NCI-H82 treated with DMSO at 0.1 percent for 48 hours (cell line): ENCODE results near the gene CCL4.
"Not testable (repeated sequence)": the region's sequence is repeated elsewhere in the genome, so short reads cannot be mapped to it uniquely, and the experiment has no call there.

ENCODE experiments used
- DNase-seq: peaks from one replicate; lab custom pipeline; 2025; ENCODE audit not compliant: unreplicated experiment; lab: John Stamatoyannopoulos, UW

CCL4 gene

DNA sequence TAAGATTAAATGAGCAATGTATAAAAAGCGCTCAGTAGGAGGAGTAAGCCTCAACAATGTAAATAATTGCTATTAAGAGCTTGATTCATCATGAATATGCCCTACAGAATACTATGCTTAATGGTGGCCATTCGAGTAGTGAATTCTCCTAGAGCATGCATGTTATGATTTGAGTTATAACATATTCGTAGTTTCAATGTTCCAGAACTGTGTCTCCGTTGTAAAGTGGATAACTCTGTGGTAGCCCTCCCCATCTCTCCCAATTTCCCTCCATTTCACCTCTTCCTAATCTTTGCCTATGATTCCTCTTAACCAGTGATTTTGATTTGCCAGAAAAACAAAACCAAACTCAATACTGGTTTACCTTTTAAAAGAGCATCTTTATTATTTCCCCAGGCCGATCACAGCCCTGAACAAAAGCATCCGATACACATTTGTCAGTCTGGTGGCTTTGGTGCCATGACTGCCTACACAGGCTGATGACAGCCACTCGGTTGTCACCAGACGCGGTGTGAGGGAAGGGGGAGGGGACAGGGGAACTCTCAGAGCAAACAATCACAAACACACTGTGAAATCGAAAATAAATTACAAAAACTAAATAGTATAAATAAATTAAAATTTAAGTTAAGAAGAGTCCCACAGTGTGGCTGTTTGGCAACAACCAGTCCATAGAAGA, 15.6 kb upstream of the CCL4 start:
- not testable (repeated sequence) for DNase-seq

DNA sequence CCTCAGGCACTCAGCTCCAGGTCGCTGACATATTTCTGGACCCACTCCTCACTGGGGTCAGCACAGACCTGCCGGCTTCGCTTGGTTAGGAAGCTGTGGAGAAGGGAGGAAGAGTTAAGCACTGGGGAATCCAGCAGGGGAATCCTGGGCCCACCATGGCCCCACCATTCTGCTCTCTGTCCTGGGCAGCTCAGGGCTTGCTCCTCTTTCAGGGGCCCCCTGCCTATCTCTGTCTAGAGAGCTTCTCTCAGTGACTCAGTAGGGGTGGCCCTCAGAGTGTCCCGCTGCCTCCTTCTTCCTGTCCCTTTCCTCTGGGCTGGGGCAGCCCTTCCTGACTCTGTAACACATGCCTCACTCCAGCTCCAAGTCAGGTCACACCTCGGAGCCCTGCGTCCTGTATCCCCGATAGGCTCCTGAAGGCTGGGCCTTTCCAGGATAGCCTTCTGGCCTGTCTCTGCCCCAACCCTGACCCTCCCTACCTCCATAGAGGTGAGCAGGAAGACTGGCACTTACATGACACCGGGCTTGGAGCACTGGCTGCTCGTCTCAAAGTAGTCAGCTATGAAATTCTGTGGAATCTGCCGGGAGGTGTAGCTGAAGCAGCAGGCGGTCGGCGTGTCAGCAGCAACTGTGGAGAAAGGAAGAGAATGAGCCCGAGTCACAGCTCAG, 14.8 kb upstream of the CCL4 start:
- no peak for DNase-seq

DNA sequence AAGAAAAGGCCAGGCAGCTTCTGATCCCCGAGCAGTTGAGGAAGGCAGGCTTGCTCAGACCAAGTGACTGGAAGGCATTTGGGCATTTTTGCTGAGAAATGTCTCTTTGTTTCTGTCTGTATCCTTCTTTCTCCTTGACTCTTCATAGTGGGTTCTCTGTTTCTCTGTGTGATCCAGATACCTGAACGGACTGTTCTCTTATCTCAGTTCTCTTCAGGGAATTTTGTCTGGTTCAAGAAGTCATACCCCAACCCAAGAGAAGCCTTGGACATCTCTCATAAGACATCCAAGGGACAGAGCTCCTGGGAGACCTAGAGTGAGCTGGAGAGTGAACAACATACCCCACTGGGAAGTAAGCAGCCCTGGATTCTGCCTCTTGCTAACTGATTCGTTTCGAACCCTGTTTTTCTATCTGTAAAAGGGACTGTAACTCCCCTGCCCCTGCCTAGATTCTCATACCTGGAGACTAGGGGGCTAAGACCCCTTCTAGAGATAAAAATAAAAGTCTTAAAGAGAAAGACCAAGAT, 14.2 kb upstream of the CCL4 start:
- no peak for DNase-seq

DNA sequence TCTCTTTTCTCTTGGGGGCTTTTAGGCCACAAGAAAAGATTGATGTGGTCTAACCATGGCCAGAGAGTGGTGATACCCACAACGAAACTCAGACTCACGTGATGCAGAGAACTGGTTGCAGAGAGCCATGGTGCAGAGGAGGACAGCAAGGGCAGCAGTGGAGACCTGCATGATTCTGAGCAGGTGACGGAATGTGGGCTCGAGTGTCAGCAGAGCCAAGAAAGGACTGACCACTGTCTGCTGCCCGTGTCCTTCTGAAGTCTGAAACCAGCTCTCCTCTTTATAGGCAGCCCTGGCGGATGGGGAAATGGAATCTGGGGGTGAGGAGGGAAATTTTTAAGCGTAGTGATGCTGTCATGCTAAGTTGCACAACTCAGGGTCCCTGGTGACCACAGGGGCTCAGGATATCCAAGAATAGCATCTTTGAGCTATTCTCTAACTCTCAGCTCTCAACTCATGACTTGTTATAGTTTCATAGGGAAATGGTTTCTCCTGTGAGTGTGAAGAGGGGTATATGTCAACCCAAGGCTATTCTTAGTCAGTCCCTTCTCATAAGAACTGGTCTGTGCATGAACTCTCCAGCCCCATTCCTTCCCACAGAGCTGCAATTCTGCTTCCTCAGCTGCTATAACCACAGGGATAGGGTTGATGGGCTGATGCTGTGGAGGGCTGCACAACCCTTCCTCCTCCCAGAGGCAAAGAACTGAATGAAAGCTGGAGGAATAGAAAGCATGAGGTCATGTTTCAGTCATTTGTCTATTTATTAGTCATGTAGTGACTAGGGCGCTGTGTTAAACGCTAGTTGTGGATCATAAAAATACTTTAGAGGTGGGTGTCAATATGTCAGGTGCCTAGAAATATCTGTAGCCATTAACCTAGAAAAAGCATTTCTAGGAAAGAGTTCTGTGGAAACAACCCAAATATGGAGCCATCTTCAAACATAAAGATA, 13.5 kb upstream of the CCL4 start, which contains the start of gene CCL3:
Gene CCL3, minus strand, starts transcription at position 256 of the 949 bp plus-strand sequence. Its CDS starts 85 bp downstream, at position 171.
- DNase-seq: no peak

DNA sequence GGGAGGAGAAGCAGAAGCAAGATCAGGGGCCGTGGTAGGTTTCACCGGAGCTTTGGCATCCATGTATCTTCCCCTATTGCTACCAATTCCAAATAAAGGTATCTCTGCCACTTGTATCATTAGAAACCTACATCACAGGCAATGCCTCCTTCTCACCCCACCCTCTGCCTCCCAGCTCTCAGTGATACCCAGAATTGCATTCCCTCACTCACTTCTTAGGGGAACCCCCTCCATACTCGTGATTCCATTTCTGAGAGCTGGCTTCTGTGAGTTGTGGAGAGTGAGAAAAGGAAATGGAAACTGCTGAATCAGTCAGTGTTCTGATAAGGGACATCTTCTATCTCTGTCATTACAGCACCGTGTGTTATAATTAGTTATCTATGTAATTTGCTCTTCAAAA, 11.4 kb upstream of the CCL4 start:
- no peak for DNase-seq

DNA sequence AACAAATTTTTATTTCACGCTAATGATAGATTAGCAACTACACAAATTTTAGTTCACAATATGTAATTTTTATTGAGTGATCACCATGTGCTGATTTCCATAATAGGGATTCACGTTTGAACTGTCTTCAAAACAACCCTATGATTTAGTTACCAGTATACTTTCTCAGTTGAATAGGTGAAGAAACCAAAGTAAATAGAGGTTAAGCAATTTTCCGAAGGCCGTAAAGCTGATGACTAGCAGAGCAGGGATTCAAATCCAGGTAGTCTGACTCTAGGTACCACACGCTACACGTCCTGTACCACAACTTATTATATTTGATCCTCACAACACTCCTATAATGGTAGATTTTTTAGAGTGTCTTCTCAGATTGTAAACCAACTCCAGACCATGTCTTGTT, 10.9 kb upstream of the CCL4 start:
- DNase-seq: not testable (repeated sequence)

DNA sequence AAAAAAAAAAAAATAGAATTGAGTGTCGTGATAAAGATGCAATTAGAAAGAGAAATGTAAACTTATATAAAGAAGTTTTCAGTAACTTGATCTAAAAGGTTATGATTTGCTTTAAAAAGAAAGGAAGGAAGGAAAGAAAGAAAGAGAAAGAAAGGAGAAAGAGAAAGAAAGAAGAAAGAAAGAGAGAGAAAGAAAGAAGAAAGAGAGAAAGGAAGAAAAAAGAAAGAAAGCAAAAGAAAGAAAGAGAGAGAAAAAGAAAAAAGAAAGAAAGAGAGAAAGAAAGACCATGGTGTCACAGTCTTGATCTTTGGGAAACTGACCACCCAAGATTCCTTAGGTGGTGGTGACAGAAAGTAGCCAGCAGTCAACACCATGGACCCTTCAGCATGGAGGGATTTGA, 9.4 kb upstream of the CCL4 start:
- DNase-seq: no peak

DNA sequence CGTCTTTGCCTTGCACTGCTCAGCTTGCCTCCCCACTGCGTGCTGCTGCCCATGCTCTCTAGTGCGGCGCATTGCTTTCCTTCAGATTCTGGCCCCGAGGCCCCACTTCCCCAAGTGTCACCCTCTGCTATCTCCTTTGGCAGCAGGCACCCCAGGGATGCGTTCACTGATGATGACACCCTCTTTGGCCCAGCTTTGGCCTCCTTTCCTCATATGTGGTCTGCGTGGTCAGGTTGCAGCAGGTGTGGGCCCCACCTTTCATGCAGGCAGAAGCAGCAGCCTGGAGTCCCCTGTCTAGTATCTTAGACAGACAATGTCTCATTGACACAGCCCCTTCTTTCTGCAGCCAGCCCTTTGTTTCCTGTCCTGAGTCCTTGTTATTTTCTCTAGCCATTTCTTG, 8.9 kb upstream of the CCL4 start:
- no peak for DNase-seq

DNA sequence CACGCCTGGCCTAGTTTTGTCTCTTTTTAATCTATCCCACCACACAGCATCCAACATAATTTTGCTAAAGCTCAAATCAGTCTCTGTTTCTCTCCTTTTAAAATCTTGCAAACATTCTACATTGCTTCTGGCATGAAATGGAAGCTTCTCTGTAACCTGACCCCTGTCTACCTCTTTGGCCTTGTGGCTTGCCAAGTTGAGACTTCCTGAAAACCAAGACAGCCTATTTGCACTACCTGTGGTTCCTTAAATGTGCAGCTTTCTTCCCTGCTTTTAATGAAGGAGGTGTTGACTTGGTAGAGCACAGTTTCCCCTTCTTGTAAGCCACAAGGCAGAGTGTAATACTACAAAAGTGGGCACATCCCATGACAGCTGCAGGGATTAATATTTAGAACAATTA, 7.6 kb upstream of the CCL4 start:
- DNase-seq: no peak

DNA sequence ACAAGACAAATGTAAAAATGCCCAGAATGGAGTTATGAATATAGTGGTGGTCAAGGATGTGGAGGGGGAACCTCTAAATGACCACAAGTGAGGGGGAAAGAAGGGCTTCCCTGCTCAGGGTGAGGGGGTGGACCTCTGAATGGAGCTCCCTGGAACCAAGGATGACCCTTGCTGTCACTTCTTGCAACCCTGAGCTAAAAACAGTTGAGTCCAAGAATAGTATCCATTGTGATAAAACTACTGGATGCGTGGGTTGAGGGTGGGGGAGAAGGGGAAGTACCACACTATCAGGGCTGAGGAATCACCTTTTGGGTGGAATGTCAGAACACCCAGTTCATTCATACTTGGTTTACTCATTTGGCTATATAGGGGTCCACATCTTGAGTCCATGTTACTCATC, 4.6 kb upstream of the CCL4 start:
- not testable (repeated sequence) for DNase-seq

DNA sequence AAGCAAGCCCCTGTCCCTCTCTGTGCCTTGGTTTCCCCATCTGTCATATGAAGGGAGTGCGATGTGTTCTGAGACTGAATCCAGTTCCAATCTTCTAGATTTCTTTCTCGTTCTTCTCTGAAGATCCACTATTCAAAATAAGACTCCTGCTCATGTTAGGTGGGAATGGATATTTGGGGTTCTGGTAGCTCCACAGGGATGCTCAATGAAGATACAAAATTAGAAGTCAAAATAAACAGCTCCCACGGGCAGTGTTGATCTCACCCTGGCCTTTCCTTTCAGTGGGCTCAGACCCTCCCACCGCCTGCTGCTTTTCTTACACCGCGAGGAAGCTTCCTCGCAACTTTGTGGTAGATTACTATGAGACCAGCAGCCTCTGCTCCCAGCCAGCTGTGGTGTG, 619 bp downstream of the CCL4 start:
- not testable (repeated sequence) for DNase-seq

DNA sequence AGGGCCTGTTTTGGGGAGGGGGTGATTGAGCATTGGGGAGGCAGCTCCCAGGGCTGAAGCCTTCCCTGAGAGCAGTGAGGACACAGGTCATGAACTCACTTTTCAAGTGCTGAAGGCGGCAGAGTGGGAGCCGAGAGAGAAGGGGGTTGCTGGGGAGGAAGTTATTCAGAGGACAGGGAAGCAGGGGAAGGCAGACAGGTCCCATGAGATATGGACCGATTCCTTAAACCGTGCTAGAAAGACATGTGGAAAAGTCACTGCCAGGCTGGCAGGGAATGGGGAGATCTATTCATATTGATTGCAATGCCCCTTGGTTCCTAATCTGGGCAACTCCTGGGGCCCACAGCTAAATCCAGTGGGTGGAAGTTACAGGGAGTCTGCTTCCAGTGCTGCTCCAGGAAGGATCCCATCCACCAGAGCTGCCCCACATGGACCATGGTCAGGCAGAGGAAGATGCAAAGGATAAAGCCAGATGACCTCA, 1.1 kb downstream of the CCL4 start:
- no peak for DNase-seq

DNA sequence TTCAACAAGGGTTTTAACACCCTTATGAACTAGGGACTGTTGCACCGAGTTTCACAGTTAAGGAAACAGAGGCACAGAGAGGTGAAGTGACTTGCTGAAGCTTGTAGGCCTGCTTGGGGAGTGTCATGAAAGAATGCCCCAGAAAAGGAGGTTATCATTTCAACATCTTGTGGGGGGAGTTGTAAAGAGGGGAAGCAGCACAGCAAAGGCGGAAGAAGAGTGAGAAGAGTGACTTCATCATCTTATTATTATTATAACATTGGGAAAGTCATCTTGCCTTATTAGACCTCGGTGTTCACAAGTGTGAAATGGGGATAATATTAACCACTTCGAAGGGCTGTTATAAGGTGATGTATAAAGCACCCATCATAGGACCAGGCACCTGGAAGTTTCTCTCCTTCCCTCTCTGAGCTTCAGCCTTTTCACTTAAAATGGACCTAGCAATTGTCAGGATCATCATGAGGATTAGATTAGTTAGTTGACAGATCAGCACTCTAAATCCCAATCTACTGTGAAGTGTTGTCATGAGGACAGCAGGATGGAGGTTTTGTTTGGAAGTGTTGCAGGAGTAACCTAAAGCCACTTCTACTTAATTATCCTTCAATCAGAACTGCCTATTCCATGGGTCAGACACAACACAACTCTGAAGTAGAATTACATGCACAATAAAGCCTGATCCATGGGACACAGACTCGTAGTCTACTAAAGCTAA, 2.3 kb downstream of the CCL4 start:
- DNase-seq: peak; percentile 45

DNA sequence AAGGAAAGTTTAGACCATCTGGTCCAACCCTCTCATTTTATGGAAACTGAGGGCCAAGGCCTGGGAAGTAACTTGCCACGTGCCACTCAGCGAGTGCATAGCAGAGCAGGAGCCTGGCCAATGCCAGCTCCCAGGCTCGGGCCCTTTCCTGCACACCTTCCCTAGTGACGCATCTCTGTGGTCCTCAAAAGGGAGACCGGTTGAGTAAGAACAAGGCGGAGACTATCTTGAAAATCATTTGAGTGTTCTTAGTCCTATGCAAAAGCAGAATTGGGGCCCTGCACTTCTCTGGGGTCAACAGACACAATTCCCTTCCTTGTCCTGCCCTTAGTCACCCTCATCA, 2.8 kb downstream of the CCL4 start:
- no peak for DNase-seq

DNA sequence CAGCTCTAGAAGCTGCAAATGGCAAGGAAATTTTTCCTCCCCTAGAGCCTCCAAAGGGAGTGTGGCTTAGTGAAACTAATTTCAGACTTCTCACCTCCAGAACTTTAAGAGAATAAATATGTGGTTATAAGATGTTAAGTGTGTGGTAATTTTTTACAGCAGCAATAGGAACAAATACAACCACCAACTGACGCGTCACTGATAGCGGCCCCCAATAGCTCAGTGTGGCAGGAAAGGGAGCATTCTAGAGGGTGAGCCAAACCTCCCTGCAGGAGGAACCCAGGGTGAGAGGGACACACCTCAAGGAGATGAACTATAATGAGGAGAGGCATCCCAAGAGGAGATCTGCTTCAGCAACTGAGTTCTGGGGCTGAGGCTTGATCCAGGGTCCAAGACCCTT, 4.0 kb downstream of the CCL4 start:
- no peak for DNase-seq

DNA sequence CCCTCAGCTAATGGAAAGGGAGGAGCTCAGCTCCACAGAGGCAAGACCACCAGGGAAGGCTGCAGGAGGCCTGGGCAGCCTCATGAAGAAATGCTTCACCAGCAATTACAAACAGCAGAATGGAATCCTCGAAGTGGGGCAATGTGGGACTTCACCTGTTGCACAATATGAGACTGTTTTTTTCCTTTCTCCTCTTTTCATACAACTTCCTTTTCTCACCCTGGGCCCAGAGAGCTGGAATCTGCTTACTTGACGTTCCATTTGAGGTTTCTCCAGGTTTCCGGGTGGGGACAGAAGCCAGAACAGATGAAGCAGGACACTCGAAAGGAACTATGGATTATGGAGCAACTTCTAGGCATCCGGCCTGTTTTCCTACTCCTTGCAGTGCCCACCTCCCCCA, 4.6 kb downstream of the CCL4 start:
- not testable (repeated sequence) for DNase-seq

DNA sequence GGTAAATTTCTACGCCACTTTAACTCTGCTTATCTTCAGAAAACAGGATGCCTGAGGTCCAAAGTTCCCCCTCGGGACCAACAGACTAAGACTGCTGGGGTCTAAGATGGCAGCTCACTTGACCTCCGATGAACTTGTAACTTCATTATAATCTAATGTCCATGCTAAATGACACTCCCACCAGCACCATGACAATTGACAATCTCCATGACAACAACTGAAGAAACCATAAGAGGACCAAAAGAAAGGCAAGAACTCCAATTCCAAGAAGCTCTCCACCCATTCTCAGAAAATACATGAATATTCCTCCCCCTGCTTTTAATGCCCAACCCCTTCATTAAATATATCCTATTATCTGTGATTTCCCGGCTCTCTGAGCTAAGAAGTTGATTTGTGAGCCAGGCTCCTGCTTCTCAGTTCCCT, 7.5 kb downstream of the CCL4 start:
- peak; percentile 96 for DNase-seq

DNA sequence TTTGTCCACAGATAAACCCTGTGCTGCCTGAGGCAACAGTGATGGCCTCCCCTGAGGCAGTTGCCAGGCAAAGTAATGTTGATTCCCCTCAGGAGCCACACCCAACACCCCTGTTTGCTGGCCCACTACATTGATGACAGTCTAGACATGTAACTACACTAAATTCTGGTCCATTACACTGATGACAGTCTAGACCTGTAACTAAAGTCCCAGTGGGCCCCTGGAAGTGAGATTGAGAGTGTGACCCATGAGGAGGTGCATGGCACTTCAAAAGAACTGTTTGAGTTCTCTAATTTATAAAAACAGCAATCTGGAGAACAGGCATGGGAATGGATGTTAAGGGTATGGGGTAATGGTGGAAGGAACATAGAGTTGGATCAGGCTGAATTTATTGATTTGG, 8.9 kb downstream of the CCL4 start:
- DNase-seq: no peak

DNA sequence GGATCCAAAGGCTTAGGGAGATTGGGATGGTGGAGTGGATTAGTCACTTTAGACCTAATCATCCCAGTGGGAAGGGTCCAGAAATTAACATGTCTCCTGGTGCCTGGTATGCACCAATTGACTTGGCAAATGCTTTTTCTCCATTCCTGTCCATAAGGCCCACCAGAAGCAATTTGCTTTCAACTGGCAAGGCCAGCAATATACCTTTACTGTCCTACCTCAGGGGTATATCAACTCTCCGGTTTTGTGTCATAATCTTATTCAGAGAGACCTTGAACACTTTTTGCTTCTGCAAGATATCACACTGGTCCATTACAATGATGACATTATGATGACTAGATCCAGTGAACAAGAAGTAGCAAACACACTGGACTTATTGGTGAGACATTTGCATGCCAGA, 9.5 kb downstream of the CCL4 start:
- not testable (repeated sequence) for DNase-seq

DNA sequence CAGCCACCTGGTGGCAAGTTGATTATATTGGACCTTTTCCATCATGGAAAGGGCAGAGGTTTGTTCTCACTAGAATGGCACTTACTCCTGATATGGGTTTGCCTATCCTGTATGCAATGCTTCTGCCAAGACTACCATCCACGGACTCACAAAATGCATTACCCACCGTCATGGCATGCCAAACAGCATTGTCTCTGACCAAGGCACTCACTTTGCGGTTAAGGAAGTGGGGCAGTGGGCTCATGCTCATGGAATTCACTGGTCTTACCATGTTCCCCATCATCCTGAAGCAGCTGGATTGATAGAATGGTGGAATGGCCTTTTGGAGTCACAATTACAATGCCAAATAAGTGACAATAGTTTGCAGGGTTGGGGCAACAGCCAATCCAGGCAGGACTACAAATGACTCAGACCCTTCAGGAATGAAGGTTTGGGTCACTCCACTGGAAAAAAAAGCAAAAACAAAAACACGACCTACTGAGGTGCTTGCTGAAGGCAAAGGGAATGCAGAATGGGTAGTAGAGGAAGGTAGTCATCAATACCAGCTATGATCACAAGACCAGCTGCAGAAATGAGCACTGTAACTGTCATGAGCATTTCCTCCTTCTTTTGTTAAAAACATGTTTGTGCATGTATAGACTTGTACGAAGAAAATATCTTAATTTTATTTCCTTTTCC, 11.5 kb downstream of the CCL4 start:
- DNase-seq: not testable (repeated sequence)
